Prostate gland (tissue), 2 donors: Measurements from ENCODE around the gene HSF5.

ENCODE experiments used
- POLR2A ChIP-seq: fragments of 450-650 bp; IDR thresholded peaks from one replicate; pipeline ENCODE4 v1.6.1; 2016; ENCODE audit warnings: antibody characterized with exemption, mild to moderate bottlenecking
- TF ChIP-seq, protein P1 (sequence below), 4 experiments: fragments of 200-600 bp in 2 of 4; fragments of 450-650 bp in 2 of 4; sonication (generic) in 2 of 4; IDR thresholded peaks; 1 replicate in 3 of 4; 2 replicates in 1 of 4; pipeline ENCODE4 v1.5.1; 2016 to 2019; ENCODE audit warnings: antibody characterized with exemption in 4 of 4, mild to moderate bottlenecking in 2 of 4, moderate library complexity in 2 of 4

DNA sequence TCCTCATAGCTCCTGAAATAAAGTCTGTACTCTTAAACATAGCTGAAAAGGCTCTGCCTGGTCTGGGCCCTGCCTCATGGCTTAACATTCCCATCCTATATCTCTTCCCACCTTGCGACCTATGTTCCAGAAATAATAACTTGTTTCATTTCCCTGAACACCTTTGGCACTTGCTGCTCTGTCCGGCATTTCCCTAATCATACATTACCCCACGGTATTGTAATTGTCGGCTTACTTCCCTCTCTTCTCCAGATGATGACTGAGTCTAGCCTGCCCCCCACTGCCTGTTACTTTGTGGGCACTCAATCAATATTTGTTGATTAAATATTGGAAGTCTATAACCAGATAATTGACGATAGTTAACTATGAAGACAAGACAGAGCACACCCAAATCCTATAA, 113.0 kb downstream of the HSF5 start:
- TF ChIP-seq, protein P1, sequence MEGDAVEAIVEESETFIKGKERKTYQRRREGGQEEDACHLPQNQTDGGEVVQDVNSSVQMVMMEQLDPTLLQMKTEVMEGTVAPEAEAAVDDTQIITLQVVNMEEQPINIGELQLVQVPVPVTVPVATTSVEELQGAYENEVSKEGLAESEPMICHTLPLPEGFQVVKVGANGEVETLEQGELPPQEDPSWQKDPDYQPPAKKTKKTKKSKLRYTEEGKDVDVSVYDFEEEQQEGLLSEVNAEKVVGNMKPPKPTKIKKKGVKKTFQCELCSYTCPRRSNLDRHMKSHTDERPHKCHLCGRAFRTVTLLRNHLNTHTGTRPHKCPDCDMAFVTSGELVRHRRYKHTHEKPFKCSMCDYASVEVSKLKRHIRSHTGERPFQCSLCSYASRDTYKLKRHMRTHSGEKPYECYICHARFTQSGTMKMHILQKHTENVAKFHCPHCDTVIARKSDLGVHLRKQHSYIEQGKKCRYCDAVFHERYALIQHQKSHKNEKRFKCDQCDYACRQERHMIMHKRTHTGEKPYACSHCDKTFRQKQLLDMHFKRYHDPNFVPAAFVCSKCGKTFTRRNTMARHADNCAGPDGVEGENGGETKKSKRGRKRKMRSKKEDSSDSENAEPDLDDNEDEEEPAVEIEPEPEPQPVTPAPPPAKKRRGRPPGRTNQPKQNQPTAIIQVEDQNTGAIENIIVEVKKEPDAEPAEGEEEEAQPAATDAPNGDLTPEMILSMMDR (IDR thresholded peaks at IDR 0.05) = no peak
- no peak for TF ChIP-seq POLR2A
